Measurements from ENCODE around the gene NHS. TPM values are rescaled to one million over a fixed set of nuclear protein-coding genes. Genes with fewer than 3 reads are reported as not detected.

Gene NHS
- total and polyA plus RNA-seq, 2 of the 4 experiments (the other 2 are of a cell fraction) = 0.36 to 0.90 TPM

GRCh38 chrX:17608888-17609287 is 233.9 kb downstream of the NHS start:
- ChIA-PET POLR2A (ENCODE audit: unreplicated experiment) (no interaction called here), CTCF (no interaction called here)
- Histone ChIP-seq H3K9ac (ENCODE audit: low read depth, low read length) (no peak overlapping the region), H2BK120ac (ENCODE audit: low read depth, low read length) (no peak overlapping the region), H2BK5ac (ENCODE audit: low read depth, low read length, poor library complexity, severe bottlenecking) (no peak overlapping the region), H2BK15ac (ENCODE audit: low read depth, low read length) (no peak overlapping the region), H3K4me3 (ENCODE audit: insufficient read depth, low read depth, low read length) (no peak overlapping the region), H2AK5ac (ENCODE audit: low read depth, low read length) (no peak overlapping the region), H3K27me3 (ENCODE audit: control insufficient read depth, insufficient read depth, low read length) (no peaks in the 10 kb centered on the region; the same call in none of the 2 replicates), H4K91ac (ENCODE audit: insufficient read depth, low read depth, low read length) (no peak overlapping the region), H3K14ac (replicated peaks; ENCODE audit: low read depth, low read length) (no peak overlapping the region), H2AFZ (replicated peaks; ENCODE audit: low read length, poor library complexity) (no peak overlapping the region), H4K8ac (ENCODE audit: low read depth in 2 of 2, low read length in 2 of 2) (no peak overlapping the region), H3K23ac (ENCODE audit: low read depth, low read length) (no peak overlapping the region), H3K18ac (ENCODE audit: low read depth, low read length) (no peak overlapping the region), H4K20me1 (ENCODE audit: insufficient read depth, low read length) (no peaks in the 10 kb centered on the region), H3K4me2 (ENCODE audit: low read depth, low read length) (no peak overlapping the region), H3K4me1 (ENCODE audit: control insufficient read depth, insufficient read depth, low read length) (peaks cover 5% of the 10 kb centered on the region), H3K79me1 (ENCODE audit: low read depth in 1 of 2, low read length in 2 of 2) (no peaks in the 10 kb centered on the region), H3K56ac (ENCODE audit: extremely low read depth, insufficient read depth, low read length) (no peak overlapping the region), H3K9me1 (ENCODE audit: insufficient read depth, low read length) (no peaks in the 10 kb centered on the region), H2AK9ac (replicated peaks; ENCODE audit: low read depth, low read length, poor library complexity) (no peak overlapping the region), H3K4ac (ENCODE audit: low read depth, low read length) (no peak overlapping the region), H3K9me3 (ENCODE audit: control insufficient read depth, insufficient read depth, low read length) (no peaks in the 10 kb centered on the region), H4K5ac (ENCODE audit: low read depth, low read length) (no peak overlapping the region), H2BK20ac (ENCODE audit: low read depth, low read length) (no peak overlapping the region), H3K27ac (ENCODE audit: insufficient read depth, low read length) (no peak overlapping the region), H3K36me3 (ENCODE audit: control insufficient read depth, insufficient read depth, low read length) (no peaks in the 10 kb centered on the region)
- dilution Hi-C loops (cut with HindIII; ENCODE audit: low sequenced_read_pairs, unreplicated experiment) (no loop called here), in situ Hi-C loops (cut with MboI; ENCODE audit: low sequenced_read_pairs) (no loop called here), intact Hi-C loops (cut with micrococcal nuclease) (no loop called here)
- ATAC-seq (ENCODE audit: low read depth) (no peak), DNase-seq (no peak)
- WGBS, 2 experiments (ENCODE audit: extremely low coverage in 2 of 2, insufficient read length in 1 of 2) = no CpG with 5 or more reads among the region's 2 CpGs
- TF ChIP-seq CTCF (conservative IDR thresholded peaks at IDR 0.05; ENCODE audit: low read depth, low read length) (no peak), FOS (IDR thresholded peaks at IDR 0.05; ENCODE audit: low read depth, low read length) (no peak), USF2 (IDR thresholded peaks at IDR 0.05; ENCODE audit: low read depth, low read length) (no peak), RFX5 (IDR thresholded peaks at IDR 0.05; ENCODE audit: low read depth, low read length) (no peak), NFE2L2 (IDR thresholded peaks at IDR 0.05; ENCODE audit: low read depth, low read length) (no peak), SMC3 (IDR thresholded peaks at IDR 0.05; ENCODE audit: low read depth, low read length) (no peak), BHLHE40 (IDR thresholded peaks at IDR 0.05; ENCODE audit: low read depth, low read length) (no peak), CHD1 (IDR thresholded peaks at IDR 0.05; ENCODE audit: low read depth, low read length) (no peak), POLR2A (IDR thresholded peaks at IDR 0.05; ENCODE audit: low read depth, low read length) (no peak), MAFK (IDR thresholded peaks at IDR 0.05; ENCODE audit: low read depth, low read length) (no peak), RCOR1 (IDR thresholded peaks at IDR 0.05; ENCODE audit: insufficient replicate concordance, low read length) (no peak), ELK1 (IDR thresholded peaks at IDR 0.05; ENCODE audit: borderline replicate concordance, low read depth, low read length) (no peak), CEBPB (IDR thresholded peaks at IDR 0.05; ENCODE audit: low read depth, low read length) (no peak), MXI1 (IDR thresholded peaks at IDR 0.05; ENCODE audit: borderline replicate concordance, low read depth, low read length) (no peak)
- BruUV-seq (replicated peaks) = no TSS peak
